CD8-positive, alpha-beta memory T cell (primary cell): ENCODE data around the gene TMEM119. TPM values are rescaled to one million over a fixed set of nuclear protein-coding genes. Genes with fewer than 3 reads are reported as not detected.
"Not testable (repeated sequence)": the region's sequence is repeated elsewhere in the genome, so short reads cannot be mapped to it uniquely, and the experiment has no call there.

Experiments
- CTCF ChIA-PET: fragments of 350-600 bp; sonication (Branson Sonifier 250); formaldehyde crosslinking; loops from one replicate; lab custom pipeline; 2021; ENCODE audit warnings: antibody characterized with exemption; lab: Charles Lee
- POLR2A ChIA-PET: fragments of 350-600 bp; sonication (Branson Sonifier 250); formaldehyde crosslinking; loops from one replicate; lab custom pipeline; 2021; ENCODE audit warnings: antibody characterized with exemption; lab: Charles Lee
- DNase-seq, 5 donors: peaks; one replicate each; pipeline versions ENCODE4 v3.0.0 to v3.0.0-alpha.2; 2020 to 2022; ENCODE audit warnings: mixed read lengths in 1 of 5
- H3K27ac ChIP-seq: one replicate; pipeline ENCODE4 v1.7.0; 2013; ENCODE audit warnings: low read depth, mild to moderate bottlenecking, low read length, moderate library complexity
- H3K27me3 ChIP-seq: 2 replicates; pipeline ENCODE4 v1.7.0; 2013; ENCODE audit warnings: low read length, mild to moderate bottlenecking; ENCODE audit not compliant: insufficient read depth, poor library complexity, severe bottlenecking
- H3K36me3 ChIP-seq: 2 replicates; pipeline ENCODE4 v1.7.0; 2013; ENCODE audit warnings: mild to moderate bottlenecking, low read length, moderate library complexity; ENCODE audit not compliant: insufficient read depth
- H3K4me1 ChIP-seq: 2 replicates; pipeline ENCODE4 v1.7.0; 2013; ENCODE audit warnings: mild to moderate bottlenecking, low read length, moderate library complexity; ENCODE audit not compliant: insufficient read depth
- H3K4me3 ChIP-seq: 2 replicates; pipeline ENCODE4 v1.7.0; 2013; ENCODE audit warnings: mild to moderate bottlenecking, low read length
- H3K9me3 ChIP-seq: 2 replicates; pipeline ENCODE4 v1.7.0; 2013; ENCODE audit warnings: mild to moderate bottlenecking, low read length
- H3K27ac Mint-ChIP-seq, 8 donors: one replicate each; pipeline ENCODE4 v1.8.0; 2020 to 2021; ENCODE audit warnings: mixed read lengths in 8 of 8, mild to moderate bottlenecking in 6 of 8, inconsistent platforms in 3 of 8, moderate library complexity in 3 of 8
- H3K27me3 Mint-ChIP-seq, 2 donors: one replicate each; pipeline ENCODE4 v1.8.0; 2020 to 2021; ENCODE audit warnings: mixed read lengths in 2 of 2, mild to moderate bottlenecking in 1 of 2, moderate library complexity in 1 of 2
- H3K36me3 Mint-ChIP-seq, 3 donors: one replicate each; pipeline ENCODE4 v1.8.0; 2020 to 2021; ENCODE audit warnings: mixed read lengths in 3 of 3, inconsistent platforms in 1 of 3, mild to moderate bottlenecking in 1 of 3
- H3K4me1 Mint-ChIP-seq, 3 donors: one replicate each; pipeline ENCODE4 v1.8.0; 2020 to 2021; ENCODE audit warnings: mixed read lengths in 3 of 3, inconsistent platforms in 1 of 3, mild to moderate bottlenecking in 1 of 3
- H3K4me3 Mint-ChIP-seq, 7 donors: one replicate each; pipeline ENCODE4 v1.8.0; 2020 to 2021; ENCODE audit warnings: mixed read lengths in 7 of 7, mild to moderate bottlenecking in 6 of 7, moderate library complexity in 4 of 7, inconsistent platforms in 2 of 7
- H3K9me3 Mint-ChIP-seq, 5 donors: one replicate each; pipeline ENCODE4 v1.8.0; 2020 to 2022; ENCODE audit warnings: mixed read lengths in 5 of 5, mild to moderate bottlenecking in 3 of 5, moderate library complexity in 2 of 5, inconsistent platforms in 1 of 5
- polyA plus RNA-seq: library from polyadenylated mRNA; unstranded; fragments of 300-500 nt; fragmentation: Illumina TruSeq; gene quantifications from one replicate; pipeline ENCODE4 v1.2.3, GENCODE V29; 2021
- total RNA-seq, 2 experiments: library from RNA; stranded (reverse); gene quantifications; one replicate each; pipeline ENCODE4 v1.2.3, GENCODE V29; 2021

The TMEM119 gene
- total and polyA plus RNA-seq, 3 experiments from 2014 or later = 0.66 TPM; not detected in 2

GRCh38 chr12:108622921-108623514 lies 25.1 kb upstream of the TMEM119 start:
- CTCF ChIA-PET = interaction anchor here (9.1 to 11.4 kb wide), 2 partner anchors 11 to 54 kb away, joined by 206 to 330 read pairs; partner anchors contain the start of genes ISCU, SART3 and SELPLG
- POLR2A ChIA-PET = interaction anchor here (0.7 to 1.0 kb wide), 2 partner anchors 9 to 11 kb away, joined by 3 read pairs; partner anchors contain the start of gene SELPLG
- no peak overlapping the region for H3K4me3 Mint-ChIP-seq
- H3K4me3 ChIP-seq = no peak overlapping the region
- no peaks in the 10 kb centered on the region for H3K27me3 ChIP-seq
- peak overlapping the region; percentile 90 to 98 (median 96) for H3K27ac Mint-ChIP-seq
- no peaks in the 10 kb centered on the region for H3K9me3 Mint-ChIP-seq
- H3K27ac ChIP-seq = peak overlapping the region; percentile 54
- peaks cover 67 to 91% (median 75%) of the 10 kb centered on the region in 3 donors for H3K4me1 Mint-ChIP-seq
- peaks cover 75% of the 10 kb centered on the region for H3K4me1 ChIP-seq
- DNase-seq = no peak
- H3K27me3 Mint-ChIP-seq = no peaks in the 10 kb centered on the region
- H3K36me3 Mint-ChIP-seq = peaks cover 15 to 82% (median 24%) of the 10 kb centered on the region in 3 donors
- no peaks in the 10 kb centered on the region for H3K9me3 ChIP-seq
- peaks cover 54% of the 10 kb centered on the region for H3K36me3 ChIP-seq

GRCh38 chr12:108622421-108622820 lies 24.5 kb upstream of the TMEM119 start:
- Histone ChIP-seq H3K9me3 (no peaks in the 10 kb centered on the region), H3K27me3 (no peaks in the 10 kb centered on the region), H3K27ac (peak overlapping the region; percentile 54), H3K36me3 (peaks cover 51% of the 10 kb centered on the region), H3K4me1 (peaks cover 75% of the 10 kb centered on the region), H3K4me3 (no peak overlapping the region)
- peak overlapping the region; percentile 95 to 98 (median 96) for H3K27ac Mint-ChIP-seq
- no peaks in the 10 kb centered on the region for H3K27me3 Mint-ChIP-seq
- ChIA-PET POLR2A (interaction anchor here (0.7 to 1.1 kb wide), 3 partner anchors 9 to 60 kb away, joined by 3 read pairs; partner anchors contain the start of genes ISCU and SELPLG), CTCF (interaction anchor here (1.4 to 11.4 kb wide), 4 partner anchors 12 to 216 kb away, joined by 3 to 330 read pairs (median 106); partner anchors contain the start of genes ISCU, SART3 and SELPLG)
- H3K4me1 Mint-ChIP-seq = peaks cover 68 to 92% (median 75%) of the 10 kb centered on the region in 3 donors
- peak in 2 of 5 donors; percentile 27 to 29 for DNase-seq
- H3K9me3 Mint-ChIP-seq = no peaks in the 10 kb centered on the region
- peak overlapping the region in 3 of 7 donors; percentile 35 to 61 (median 37) for H3K4me3 Mint-ChIP-seq
- H3K36me3 Mint-ChIP-seq = peaks cover 15 to 81% (median 26%) of the 10 kb centered on the region in 3 donors

GRCh38 chr12:108621161-108621560 lies 23.3 kb upstream of the TMEM119 start:
- Histone ChIP-seq H3K36me3 (peaks cover 45% of the 10 kb centered on the region), H3K27ac (no peak overlapping the region), H3K4me1 (peaks cover 76% of the 10 kb centered on the region), H3K27me3 (no peaks in the 10 kb centered on the region), H3K4me3 (no peak overlapping the region), H3K9me3 (no peaks in the 10 kb centered on the region)
- peak overlapping the region; percentile 23 to 98 (median 86) for H3K27ac Mint-ChIP-seq
- peaks cover 0 to 4% (median 0%) of the 10 kb centered on the region in 5 donors for H3K9me3 Mint-ChIP-seq
- peaks cover 76 to 94% (median 81%) of the 10 kb centered on the region in 3 donors for H3K4me1 Mint-ChIP-seq
- ChIA-PET CTCF (interaction anchor here (1.3 to 11.4 kb wide), 6 partner anchors 13 to 218 kb away, joined by 3 to 330 read pairs (median 26); partner anchors contain the start of genes ISCU, SART3 and SELPLG), POLR2A (interaction anchor here (1.1 to 5.7 kb wide), 2 partner anchors 12 to 59 kb away, joined by 3 to 79 read pairs; partner anchors contain the start of genes ISCU and SELPLG)
- peak overlapping the region in 3 of 7 donors; percentile 9 to 48 (median 16) for H3K4me3 Mint-ChIP-seq
- no peak for DNase-seq
- H3K27me3 Mint-ChIP-seq = no peaks in the 10 kb centered on the region
- H3K36me3 Mint-ChIP-seq = peaks cover 18 to 73% (median 28%) of the 10 kb centered on the region in 3 donors

GRCh38 chr12:108620236-108620879 lies 22.5 kb upstream of the TMEM119 start:
- Histone ChIP-seq H3K27me3 (no peaks in the 10 kb centered on the region), H3K4me1 (peaks cover 68% of the 10 kb centered on the region), H3K27ac (no peak overlapping the region), H3K9me3 (peaks cover 7% of the 10 kb centered on the region), H3K4me3 (no peak overlapping the region), H3K36me3 (peaks cover 43% of the 10 kb centered on the region)
- no peak for DNase-seq
- CTCF ChIA-PET = interaction anchor here (1.3 to 11.4 kb wide), 5 partner anchors 14 to 182 kb away, joined by 4 to 330 read pairs (median 47); partner anchors contain the start of genes ISCU, SART3 and SELPLG
- POLR2A ChIA-PET = interaction anchor here (0.6 to 5.7 kb wide), 2 partner anchors 12 to 24 kb away, joined by 13 to 79 read pairs; partner anchors contain the start of gene SELPLG
- peaks cover 0 to 5% (median 0%) of the 10 kb centered on the region in 5 donors for H3K9me3 Mint-ChIP-seq
- H3K27ac Mint-ChIP-seq = peak overlapping the region; percentile 23 to 98 (median 88)
- H3K4me1 Mint-ChIP-seq = peaks cover 70 to 94% (median 76%) of the 10 kb centered on the region in 3 donors
- peak overlapping the region in 3 of 7 donors; percentile 4 to 25 (median 5) for H3K4me3 Mint-ChIP-seq
- H3K36me3 Mint-ChIP-seq = peaks cover 18 to 67% (median 24%) of the 10 kb centered on the region in 3 donors
- no peaks in the 10 kb centered on the region for H3K27me3 Mint-ChIP-seq

- H3K27ac Mint-ChIP-seq = peak overlapping the region; percentile 23 to 98 (median 90)
- H3K4me1 Mint-ChIP-seq = peaks cover 67 to 89% (median 70%) of the 10 kb centered on the region in 3 donors
- H3K27ac ChIP-seq = no peak overlapping the region
- peak overlapping the region in 2 of 7 donors; percentile 4 to 25 for H3K4me3 Mint-ChIP-seq
- peaks cover 14 to 60% (median 24%) of the 10 kb centered on the region in 3 donors for H3K36me3 Mint-ChIP-seq
- no peaks in the 10 kb centered on the region for H3K27me3 Mint-ChIP-seq
- peaks cover 39% of the 10 kb centered on the region for H3K36me3 ChIP-seq
- no peak for DNase-seq
- H3K4me1 ChIP-seq = peaks cover 62% of the 10 kb centered on the region
- peaks cover 7% of the 10 kb centered on the region for H3K9me3 ChIP-seq
- ChIA-PET POLR2A (interaction anchor here (0.6 to 5.7 kb wide), 2 partner anchors 13 to 25 kb away, joined by 13 to 79 read pairs; partner anchors contain the start of gene SELPLG), CTCF (interaction anchor here (1.2 to 11.4 kb wide), 8 partner anchors 12 to 331 kb away, joined by 3 to 330 read pairs (median 36); partner anchors contain the start of genes ISCU, SART3 and SELPLG)
- H3K9me3 Mint-ChIP-seq = peaks cover 0 to 7% (median 0%) of the 10 kb centered on the region in 5 donors
- H3K27me3 ChIP-seq = no peaks in the 10 kb centered on the region
- H3K4me3 ChIP-seq = no peak overlapping the region
These were observed 21.7 kb upstream of the TMEM119 start for GRCh38 chr12:108619369-108620160.

- H3K27ac ChIP-seq, DNase-seq, H3K4me3 ChIP-seq, H3K9me3 Mint-ChIP-seq, H3K27me3 Mint-ChIP-seq, H3K9me3 ChIP-seq, H3K27me3 ChIP-seq: not testable (repeated sequence)
- H3K4me1 ChIP-seq = peaks cover 62% of the 10 kb centered on the region
- H3K36me3 Mint-ChIP-seq = peaks cover 17 to 54% (median 21%) of the 10 kb centered on the region in 3 donors
- peaks cover 66 to 88% (median 74%) of the 10 kb centered on the region in 3 donors for H3K4me1 Mint-ChIP-seq
- H3K36me3 ChIP-seq = peaks cover 33% of the 10 kb centered on the region
- peak overlapping the region in 2 of 7 donors; percentile 9 to 47 for H3K4me3 Mint-ChIP-seq
- POLR2A ChIA-PET = interaction anchor here (2.1 to 5.7 kb wide), 3 partner anchors 14 to 56 kb away, joined by 11 to 79 read pairs (median 34); partner anchors contain the start of genes ISCU and SELPLG
- peak overlapping the region; percentile 83 to 100 (median 96) for H3K27ac Mint-ChIP-seq
- CTCF ChIA-PET = interaction anchor here (0.8 to 11.4 kb wide), 17 partner anchors 11 to 332 kb away, joined by 3 to 330 read pairs (median 6); partner anchors contain the start of genes ISCU, SART3 and SELPLG
These were observed 21.0 kb upstream of the TMEM119 start for GRCh38 chr12:108618953-108619274.
